NCI-H2171 (cell line): ENCODE measurements around the gene FAT1.

ENCODE experiments used
- DNase-seq: peaks from one replicate; lab custom pipeline; 2025; lab: John Stamatoyannopoulos, UW

The FAT1 gene

GRCh38 chr4:186651624-186652023 is 72.0 kb downstream of the FAT1 start:
- no peak for DNase-seq

GRCh38 chr4:186651181-186651603 is 72.5 kb downstream of the FAT1 start:
- no peak for DNase-seq

DNA sequence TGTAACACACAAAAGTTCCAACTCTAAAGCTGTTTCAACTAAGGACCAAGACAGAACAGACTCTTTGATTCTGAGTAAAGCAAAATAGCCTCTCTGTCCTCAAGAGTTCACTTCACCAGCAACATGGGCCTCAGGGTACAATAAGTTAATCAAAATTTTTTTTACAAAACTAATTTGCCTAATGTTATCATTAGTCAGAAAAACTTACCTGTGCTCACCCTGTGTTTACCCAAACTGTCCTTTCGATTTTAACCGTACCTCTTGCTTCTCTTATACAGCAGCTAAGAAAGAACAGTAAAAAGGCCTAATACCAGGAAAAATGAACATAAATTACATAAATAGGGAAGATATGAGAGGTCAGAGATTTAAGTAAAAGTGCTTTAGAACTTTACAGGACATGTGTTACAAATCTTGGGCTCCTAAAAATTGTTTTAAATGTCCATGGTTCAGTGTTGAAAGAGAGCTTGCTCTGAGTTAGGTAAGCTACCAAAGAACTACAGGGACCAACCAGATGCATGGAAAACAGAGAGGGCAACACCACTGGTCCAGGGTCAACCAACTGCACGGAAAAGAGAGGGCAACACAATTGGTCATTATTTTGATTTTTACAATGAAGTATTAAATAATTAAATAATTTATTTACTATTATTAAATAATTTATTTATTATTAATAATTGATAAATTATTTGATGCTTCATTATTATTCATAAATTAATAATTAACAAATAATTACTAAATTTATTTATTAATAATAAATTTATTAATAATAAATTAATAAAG is 73.1 kb downstream of the FAT1 start:
- no peak for DNase-seq

- no peak for DNase-seq
Observed at GRCh38 chr4:186647821-186648220, 75.8 kb downstream of the FAT1 start.

- DNase-seq, result no peak
Observed at GRCh38 chr4:186644737-186645261, 78.9 kb downstream of the FAT1 start.

- no peak for DNase-seq
Observed at GRCh38 chr4:186644311-186644638, 79.4 kb downstream of the FAT1 start.

GRCh38 chr4:186643501-186644310 is 80.0 kb downstream of the FAT1 start:
- no peak for DNase-seq

DNA sequence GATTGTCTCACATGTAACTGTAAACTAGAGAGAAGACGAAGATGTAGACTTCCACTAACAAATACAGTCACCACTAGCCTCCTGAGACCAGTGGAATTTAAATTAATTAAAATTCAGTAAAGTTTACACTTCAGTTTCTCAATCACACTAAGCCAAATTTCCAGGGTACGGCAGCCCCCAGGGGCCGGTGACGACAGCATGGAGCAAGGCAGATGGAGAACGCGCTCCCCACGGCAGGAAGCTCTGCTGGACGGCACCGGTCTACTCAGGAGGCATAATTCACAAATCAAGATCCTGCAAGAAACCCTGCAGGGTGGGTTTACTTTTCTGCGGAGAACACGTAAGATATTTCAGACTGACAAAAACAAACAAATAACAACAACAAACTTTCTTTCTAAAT is 80.7 kb downstream of the FAT1 start:
- DNase-seq, result no peak

- no peak for DNase-seq
Observed at GRCh38 chr4:186642530-186642929, 81.1 kb downstream of the FAT1 start.

- no peak for DNase-seq
Observed at GRCh38 chr4:186634591-186635128, 89.0 kb downstream of the FAT1 start.

DNA sequence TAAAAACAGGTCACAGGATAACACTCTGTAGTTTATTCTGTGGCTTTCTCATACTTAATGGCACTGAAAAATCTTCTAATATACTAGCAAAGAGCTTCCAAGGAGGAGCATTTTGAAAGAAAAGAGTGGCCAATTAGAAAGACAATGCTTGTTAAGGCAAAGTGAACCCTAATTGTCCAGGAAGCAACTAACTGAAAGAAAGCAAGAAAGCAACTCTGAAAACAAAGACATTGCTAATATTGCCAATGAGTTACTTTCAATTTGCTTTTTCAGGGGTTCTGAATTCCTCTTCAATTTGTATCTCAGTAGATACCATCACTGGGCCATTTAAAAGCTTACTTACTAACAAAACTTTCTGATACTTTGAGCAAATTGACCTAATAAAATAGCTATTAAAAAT is 89.8 kb downstream of the FAT1 start:
- DNase-seq, result no peak

GRCh38 chr4:186630128-186630527 is 93.5 kb downstream of the FAT1 start:
- no peak for DNase-seq

DNA sequence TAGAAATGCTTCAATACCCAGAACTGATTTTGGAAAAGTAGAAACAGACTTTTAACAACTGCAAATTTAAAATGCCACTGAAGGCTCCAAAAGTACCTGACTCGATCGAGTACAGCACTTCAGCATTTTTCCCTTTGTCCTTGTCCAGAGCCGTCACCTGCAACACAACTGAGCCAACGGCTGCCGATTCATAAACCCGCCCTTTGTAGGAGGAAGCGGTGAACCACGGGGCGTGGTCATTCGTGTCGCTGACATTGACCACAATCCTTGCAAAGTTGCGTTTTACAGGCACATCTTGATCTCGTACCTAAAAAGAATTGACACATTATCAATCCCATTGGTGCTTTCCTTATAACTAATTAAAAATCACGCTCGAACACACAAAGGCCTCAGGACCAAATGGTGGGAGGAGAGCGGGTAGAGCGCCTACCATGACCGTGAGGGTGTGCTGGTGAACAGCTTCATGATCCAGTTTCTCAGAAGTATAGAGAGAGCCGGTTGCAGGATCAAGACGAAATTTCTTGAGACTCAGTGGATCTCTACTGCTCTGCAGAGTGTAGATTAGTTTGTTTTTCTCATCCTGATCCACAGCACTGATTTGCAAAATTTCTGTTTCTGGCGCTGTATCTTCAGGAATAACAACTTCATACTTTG is 95.5 kb downstream of the FAT1 start:
- no peak for DNase-seq

DNA sequence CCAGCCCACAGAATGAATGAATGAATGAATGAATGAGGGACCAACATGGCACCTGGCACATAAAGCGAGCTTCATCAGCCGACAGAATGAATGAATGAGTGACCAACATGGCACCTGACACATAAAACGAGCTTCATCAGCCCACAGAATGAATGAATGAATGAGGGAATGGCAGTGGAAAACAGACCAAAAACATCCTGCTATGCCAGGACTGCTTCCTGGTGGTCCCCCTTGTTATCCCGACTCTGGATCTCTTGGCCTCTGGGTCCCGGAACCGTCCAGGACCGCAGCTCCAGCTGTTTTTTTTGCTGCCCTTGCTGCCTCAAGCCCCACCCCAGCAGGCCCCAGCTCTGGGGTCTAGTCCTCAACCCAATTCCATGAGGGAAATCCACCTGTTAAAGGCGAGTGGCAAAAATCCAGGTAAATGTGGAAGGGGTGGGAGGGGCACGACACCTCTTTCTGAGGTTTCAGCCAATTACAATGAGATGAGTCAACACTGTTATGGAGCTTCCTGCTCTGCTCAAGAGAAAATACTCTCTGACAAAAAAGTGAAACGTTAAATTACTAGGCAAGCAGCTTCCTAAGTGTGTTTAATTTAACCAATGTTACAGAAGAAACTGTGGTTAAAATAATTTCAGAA is 96.3 kb downstream of the FAT1 start:
- no peak for DNase-seq

- no peak for DNase-seq
Observed at GRCh38 chr4:186624951-186625350, 98.7 kb downstream of the FAT1 start.

- DNase-seq, result no peak
Observed at GRCh38 chr4:186623546-186623945, 100.1 kb downstream of the FAT1 start.

DNA sequence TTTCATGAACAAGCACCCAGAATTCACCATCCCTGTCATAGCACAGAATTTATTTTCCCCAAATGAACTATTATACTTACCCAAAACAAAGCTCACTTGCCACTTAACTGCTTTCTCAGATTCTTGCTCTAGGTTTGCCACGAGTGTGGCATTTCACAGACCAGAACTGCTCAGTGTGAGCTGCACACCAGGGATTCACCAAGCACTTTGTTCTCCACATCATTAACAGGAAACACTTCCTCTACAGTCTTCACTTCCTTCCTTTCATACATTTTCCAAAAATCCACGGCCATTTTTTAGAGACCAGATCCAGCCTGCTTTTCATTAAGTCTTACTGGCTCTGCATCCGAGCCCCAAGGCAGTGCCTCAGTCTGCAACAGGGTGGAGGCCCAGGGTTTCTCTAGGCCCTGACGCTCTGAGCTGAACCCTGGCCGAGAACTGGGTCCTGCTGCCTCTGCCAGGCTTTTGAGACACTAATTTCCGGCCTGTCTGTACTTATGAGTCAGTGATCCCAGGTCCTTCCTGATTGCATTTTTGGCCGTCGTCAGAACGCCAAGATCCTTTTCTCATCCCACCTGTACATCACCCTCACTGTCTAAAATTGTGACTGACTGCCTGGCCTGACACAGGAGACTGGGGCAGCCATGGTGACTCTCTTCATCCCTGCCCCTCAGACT is 100.7 kb downstream of the FAT1 start:
- DNase-seq, result no peak

DNA sequence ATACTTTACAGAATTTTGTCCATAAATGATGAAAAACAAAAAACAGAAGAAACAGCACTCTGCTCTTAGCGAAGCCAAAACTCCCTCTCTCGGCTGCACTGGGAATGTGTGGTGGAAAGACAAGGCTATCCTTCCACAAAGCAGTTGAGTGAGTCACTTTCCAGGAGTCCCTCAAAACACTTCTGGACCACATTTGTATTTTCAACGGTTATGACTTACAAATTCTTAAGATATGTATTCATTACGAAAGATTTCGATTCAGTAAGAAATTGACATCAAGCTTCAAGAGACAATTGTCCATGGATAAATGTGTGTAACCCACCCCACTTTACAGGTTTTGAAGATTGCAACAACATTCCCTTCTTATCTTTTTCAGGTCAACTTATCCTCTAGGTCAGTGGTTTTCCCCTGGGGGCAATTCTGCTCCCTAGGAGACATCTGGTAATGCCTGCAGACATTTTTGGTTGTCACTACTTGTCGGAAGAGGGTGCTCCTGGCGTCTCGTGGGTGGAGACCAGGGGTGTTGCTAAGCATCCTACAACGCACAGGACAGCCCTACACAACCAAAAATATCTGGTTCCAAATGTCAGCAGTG is 101.6 kb downstream of the FAT1 start:
- DNase-seq, result no peak

DNA sequence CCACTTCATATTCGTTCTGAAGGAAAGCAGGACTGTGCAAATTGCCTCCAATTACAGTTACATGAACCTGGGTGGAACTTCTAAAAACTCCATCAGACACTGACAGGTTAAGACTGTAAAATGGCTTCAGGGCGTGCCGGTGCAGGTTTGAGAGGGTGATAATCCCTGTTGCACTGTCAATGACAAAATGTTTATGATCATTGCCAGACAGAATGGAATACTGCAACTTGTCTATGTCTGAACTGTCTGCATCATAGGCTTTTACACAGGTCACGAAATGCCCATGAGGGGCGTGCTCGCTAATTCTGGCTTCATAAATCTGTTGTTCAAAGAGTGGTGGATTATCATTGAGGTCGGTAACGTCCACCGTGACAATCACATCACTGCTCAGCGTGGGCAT is 104.6 kb downstream of the FAT1 start:
- DNase-seq, result no peak

DNA sequence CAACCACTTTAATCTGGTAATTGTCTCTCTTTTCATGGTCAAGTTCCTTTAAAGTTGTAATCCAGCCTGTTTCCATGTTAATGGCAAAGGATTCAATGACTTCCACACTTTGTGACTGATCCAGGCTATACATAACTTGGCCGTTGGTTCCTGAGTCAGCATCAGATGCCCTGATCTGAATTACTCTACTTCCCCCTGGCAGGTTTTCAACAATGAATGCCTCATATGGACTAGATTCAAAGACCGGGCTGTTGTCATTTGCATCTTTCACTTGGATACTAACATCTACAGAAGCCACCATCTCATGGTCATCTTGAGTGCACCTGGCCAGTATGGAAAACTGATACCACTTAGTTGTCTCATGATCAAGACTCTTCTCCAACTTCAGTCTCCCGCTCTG is 105.7 kb downstream of the FAT1 start:
- no peak for DNase-seq

DNA sequence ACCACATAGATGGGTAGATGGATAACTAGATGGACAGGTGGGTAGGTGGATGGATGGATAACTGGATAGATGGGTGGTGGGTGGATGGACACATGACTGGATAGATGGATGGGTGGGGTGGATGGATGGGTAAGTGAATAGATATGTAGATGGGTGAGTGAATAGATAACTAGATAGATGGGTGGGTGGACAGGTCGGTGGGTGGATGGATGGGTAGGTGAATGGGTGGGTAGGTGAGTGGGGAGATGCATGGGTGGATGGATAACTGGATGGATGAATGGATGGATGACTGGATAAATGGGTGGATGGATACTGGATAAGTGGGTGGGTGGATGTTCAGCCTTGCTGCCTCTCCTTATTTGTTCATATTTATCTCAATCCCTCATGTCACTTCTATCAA is 116.2 kb downstream of the FAT1 start:
- DNase-seq, result no peak
